Esophagus muscularis mucosa (tissue), 4 donors: ENCODE results near the gene SDHB. TPM values are rescaled to one million over a fixed set of nuclear protein-coding genes. Genes with fewer than 3 reads are reported as not detected.

ENCODE experiments used
- DNase-seq: peaks from one replicate; pipeline ENCODE4 v3.0.0-alpha.2; 2017; ENCODE audit errors: extremely low spot score
- H3K27ac ChIP-seq, 4 donors: fragments of 200-600 bp; sonication (generic); replicated peaks in 1 of 4; 1 replicate in 3 of 4; 2 replicates in 1 of 4; pipeline ENCODE4 v1.5.1; 2016 to 2019; ENCODE audit warnings: mild to moderate bottlenecking in 1 of 4
- H3K27me3 ChIP-seq, 4 donors: fragments of 200-600 bp; sonication (generic); one replicate each; pipeline versions ENCODE4 v1.5.1 to v1.6.0; 2016 to 2019
- H3K36me3 ChIP-seq, 4 donors: fragments of 200-600 bp; sonication (generic); one replicate each; pipeline ENCODE4 v1.5.1; 2016 to 2019
- H3K4me1 ChIP-seq, 4 donors: fragments of 200-600 bp; sonication (generic); one replicate each; pipeline ENCODE4 v1.5.1; 2016 to 2019
- H3K4me3 ChIP-seq, 4 donors: fragments of 200-600 bp; sonication (generic); 1 replicate in 2 of 4; 2 replicates in 2 of 4; pipeline ENCODE4 v1.5.1; 2016 to 2019; ENCODE audit warnings: mild to moderate bottlenecking in 4 of 4, moderate library complexity in 1 of 4
- H3K9me3 ChIP-seq, 4 donors: fragments of 200-600 bp; sonication (generic); 1 replicate in 3 of 4; 2 replicates in 1 of 4; pipeline ENCODE4 v1.5.1; 2016 to 2019
- CTCF ChIP-seq, 3 experiments: fragments of 200-600 bp in 2 of 3; fragments of 450-650 bp in 1 of 3; sonication (generic) in 2 of 3; IDR thresholded peaks; one replicate each; pipeline ENCODE4 v1.5.1; 2017 to 2019; ENCODE audit warnings: antibody characterized with exemption in 3 of 3, mild to moderate bottlenecking in 2 of 3, moderate library complexity in 1 of 3
- EP300 ChIP-seq: sonication (generic); formaldehyde crosslinking; IDR thresholded peaks from one replicate; pipeline ENCODE4 v1.6.1; 2017; ENCODE audit warnings: antibody characterized with exemption
- POLR2A ChIP-seq: fragments of 450-650 bp; IDR thresholded peaks from one replicate; pipeline ENCODE4 v1.6.1; 2017; ENCODE audit warnings: antibody characterized with exemption, moderate library complexity, mild to moderate bottlenecking, low read depth
- POLR2AphosphoS5 ChIP-seq, 2 donors: sonication (generic); formaldehyde crosslinking; IDR thresholded peaks; one replicate each; pipeline ENCODE4 v1.6.1; 2017; ENCODE audit warnings: antibody characterized with exemption in 2 of 2
- WGBS: methylation state at CpG from one replicate; pipeline ENCODE4 v1.1.5; 2018; 5-methylcytosine and 5-hydroxymethylcytosine counted together
- intact Hi-C: fragments of 100-400 bp; cut with DNase I; formaldehyde crosslinking; loops from one replicate; pipeline ENCODE4 v1.15.1; 2023
- total RNA-seq, 4 donors: library from RNA; depleted of rRNA; stranded (reverse); fragments of >200 nt; gene quantifications; one replicate each; pipeline versions ENCODE4 v1.1.0 to v1.2.1, GENCODE V29; 2016

The SDHB gene
- total RNA-seq, 4 donors from 2014 or later = 95.4 to 129 (median 120) TPM

GRCh38 chr1:17070163-17070525 lies 16.3 kb upstream of the SDHB start:
- no peak for DNase-seq
- Histone ChIP-seq H3K4me1 (no peaks in the 10 kb centered on the region), H3K27ac (no peak overlapping the region), H3K9me3 (peaks cover 0 to 5% (median 3%) of the 10 kb centered on the region in 4 donors), H3K4me3 (no peak overlapping the region), H3K36me3 (no peaks in the 10 kb centered on the region), H3K27me3 (no peaks in the 10 kb centered on the region)
- intact Hi-C loops = no loop called here
- TF ChIP-seq EP300 (no peak), CTCF (IDR thresholded peaks at IDR 0.05) (no peak)
- 81% methylated on average over 2 of the region's 10 CpGs for whole genome bisulfite sequencing

GRCh38 chr1:17069452-17070162 lies 15.8 kb upstream of the SDHB start:
- H3K27ac ChIP-seq = no peak overlapping the region
- H3K27me3 ChIP-seq = no peaks in the 10 kb centered on the region
- no peaks in the 10 kb centered on the region for H3K36me3 ChIP-seq
- H3K9me3 ChIP-seq = peaks cover 0 to 11% (median 7%) of the 10 kb centered on the region in 4 donors
- no peak for DNase-seq
- no peak overlapping the region for H3K4me3 ChIP-seq
- 95% methylated on average over 4 of the region's 6 CpGs for WGBS
- TF ChIP-seq POLR2AphosphoS5 (IDR thresholded peaks at IDR 0.05) = no peak
- TF ChIP-seq POLR2A = no peak
- no peak for TF ChIP-seq EP300
- TF ChIP-seq CTCF (IDR thresholded peaks at IDR 0.05) = no peak
- no peaks in the 10 kb centered on the region for H3K4me1 ChIP-seq
- intact Hi-C loops = no loop called here

GRCh38 chr1:17068789-17069188 lies 15.0 kb upstream of the SDHB start:
- Histone ChIP-seq H3K27ac (no peak overlapping the region), H3K27me3 (no peaks in the 10 kb centered on the region), H3K36me3 (no peaks in the 10 kb centered on the region), H3K4me1 (peaks cover 0 to 3% (median 1%) of the 10 kb centered on the region in 4 donors), H3K4me3 (no peak overlapping the region), H3K9me3 (peaks cover 0 to 11% (median 7%) of the 10 kb centered on the region in 4 donors)
- 82% methylated on average over 12 of the region's 12 CpGs for WGBS
- DNase-seq = no peak
- intact Hi-C loops = no loop called here
- TF ChIP-seq POLR2A (no peak), EP300 (no peak), CTCF (IDR thresholded peaks at IDR 0.05) (no peak), POLR2AphosphoS5 (IDR thresholded peaks at IDR 0.05) (no peak)

GRCh38 chr1:17067465-17068240 lies 13.8 kb upstream of the SDHB start:
- 83% methylated on average over 10 of the region's 10 CpGs for WGBS
- Histone ChIP-seq H3K9me3 (peaks cover 0 to 11% (median 7%) of the 10 kb centered on the region in 4 donors), H3K27me3 (no peaks in the 10 kb centered on the region), H3K27ac (no peak overlapping the region), H3K4me1 (peaks cover 0 to 6% (median 2%) of the 10 kb centered on the region in 4 donors), H3K4me3 (no peak overlapping the region), H3K36me3 (no peaks in the 10 kb centered on the region)
- DNase-seq = no peak
- no peak for TF ChIP-seq POLR2A
- no peak for TF ChIP-seq CTCF (IDR thresholded peaks at IDR 0.05)
- TF ChIP-seq EP300 = no peak
- no peak for TF ChIP-seq POLR2AphosphoS5 (IDR thresholded peaks at IDR 0.05)
- intact Hi-C loops = no loop called here
